DMS53 (cell line): ENCODE results near the gene VARS2.

Source experiments
- DNase-seq: peaks from one replicate; lab custom pipeline; 2025; lab: John Stamatoyannopoulos, UW

VARS2 gene

GRCh38 chr6:30928677-30929076, 14.6 kb downstream of the VARS2 start:
- no peak for DNase-seq

- no peak for DNase-seq
Measured at GRCh38 chr6:30930506-30930905, 16.5 kb downstream of the VARS2 start.

- no peak for DNase-seq
Measured at GRCh38 chr6:30931272-30931671, 17.2 kb downstream of the VARS2 start.

- DNase-seq: peak; percentile 81
Measured at GRCh38 chr6:30931969-30932645, 18.1 kb downstream of the VARS2 start, which contains the start of gene SFTA2. TSS of gene SFTA2 (minus strand) at chr6:30932170. CDS start at chr6:30932096, 74 bp downstream.

- DNase-seq: peak; percentile 57
Measured at GRCh38 chr6:30932665-30933365, 18.8 kb downstream of the VARS2 start.

GRCh38 chr6:30935018-30935417, 21.0 kb downstream of the VARS2 start:
- peak; percentile 42 for DNase-seq

GRCh38 chr6:30937265-30937664, 23.2 kb downstream of the VARS2 start:
- no peak for DNase-seq

- DNase-seq: no peak
Measured at GRCh38 chr6:30938730-30939129, 24.7 kb downstream of the VARS2 start.

- DNase-seq: no peak
Measured at GRCh38 chr6:30939473-30939872, 25.4 kb downstream of the VARS2 start.

GRCh38 chr6:30940361-30940986, 26.4 kb downstream of the VARS2 start, which contains the start of gene MUCL3:
TSS of gene MUCL3 (plus strand) at chr6:30940973. CDS start at chr6:30941000, 27 bp downstream.
- DNase-seq: no peak

- no peak for DNase-seq
Measured at GRCh38 chr6:30942338-30943060, 28.5 kb downstream of the VARS2 start.

- no peak for DNase-seq
Measured at GRCh38 chr6:30944051-30944450, 30.0 kb downstream of the VARS2 start.

GRCh38 chr6:30945281-30945680, 31.2 kb downstream of the VARS2 start:
- no peak for DNase-seq

GRCh38 chr6:30947231-30947630, 33.2 kb downstream of the VARS2 start:
- DNase-seq: no peak

GRCh38 chr6:30948811-30949210, 34.8 kb downstream of the VARS2 start:
- DNase-seq: no peak

- DNase-seq: no peak
Measured at GRCh38 chr6:30951907-30952469, 38.0 kb downstream of the VARS2 start.

- DNase-seq: no peak
Measured at GRCh38 chr6:30954631-30955366, 40.8 kb downstream of the VARS2 start.

- peak; percentile 57 for DNase-seq
Measured at GRCh38 chr6:30955367-30956042, 41.5 kb downstream of the VARS2 start.

- DNase-seq: no peak
Measured at GRCh38 chr6:30957716-30958115, 43.7 kb downstream of the VARS2 start.

GRCh38 chr6:30960907-30961673, 47.1 kb downstream of the VARS2 start:
- no peak for DNase-seq
